Bronchial epithelial cell (primary cell): ENCODE results near the gene SIGLEC9. TPM values are rescaled to one million over a fixed set of nuclear protein-coding genes. Genes with fewer than 3 reads are reported as not detected.

Experiments used
- DNase-seq: peaks from one replicate; pipeline ENCODE4 v3.0.0-alpha.2; 2010; ENCODE audit warnings: low read depth
- FAIRE-seq: peaks from 2 replicates; lab custom pipeline; 2011; peaks lifted over from hg19 to GRCh38; lab: Jason Lieb, UNC
- H3K27me3 ChIP-seq: 2 replicates; pipeline ENCODE4 v1.5.1; 2011; ENCODE audit warnings: low read length; ENCODE audit not compliant: control insufficient read depth, insufficient read depth
- H3K36me3 ChIP-seq: 2 replicates; pipeline ENCODE4 v1.5.1; 2011; ENCODE audit warnings: low read length; ENCODE audit not compliant: control insufficient read depth, insufficient read depth
- H3K4me3 ChIP-seq: 2 replicates; pipeline ENCODE4 v1.5.1; 2011; ENCODE audit warnings: mild to moderate bottlenecking, low read depth, low read length, control low read depth
- total RNA-seq: library from RNA; depleted of rRNA; stranded (reverse); fragments of >200 nt; gene quantifications from 2 replicates; pipeline ENCODE4 v1.2.1, GENCODE V29; 2014
- TF ChIP-seq, protein P1 (sequence below): IDR thresholded peaks from 2 replicates; pipeline ENCODE4 v1.5.1; 2011; ENCODE audit warnings: mild to moderate bottlenecking, moderate library complexity, low read length, control low read depth, inconsistent platforms; ENCODE audit not compliant: insufficient read depth, severe bottlenecking

The SIGLEC9 gene
- total RNA-seq, 1 donor from 2014 or later: not detected

DNA sequence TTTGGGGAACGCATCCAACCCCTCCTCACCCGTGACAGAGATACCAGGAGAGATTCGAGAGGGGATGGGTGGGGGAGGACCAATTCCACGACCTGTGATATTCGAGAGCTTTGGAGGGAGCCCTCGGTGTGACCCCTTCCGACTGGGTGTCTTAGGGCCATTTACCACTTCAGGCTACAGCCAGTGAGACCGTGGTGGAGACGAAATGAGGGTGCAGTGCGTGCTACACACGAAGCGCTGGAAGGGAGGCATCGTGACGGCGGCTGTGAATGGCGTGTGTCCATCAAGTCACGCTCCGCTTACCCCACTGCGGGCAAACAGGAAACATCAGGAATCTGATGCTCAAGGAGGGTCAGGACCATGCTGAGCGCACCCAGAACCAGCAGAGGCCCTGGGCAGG, 26.9 kb upstream of the SIGLEC9 start:
- TF ChIP-seq, protein P1, sequence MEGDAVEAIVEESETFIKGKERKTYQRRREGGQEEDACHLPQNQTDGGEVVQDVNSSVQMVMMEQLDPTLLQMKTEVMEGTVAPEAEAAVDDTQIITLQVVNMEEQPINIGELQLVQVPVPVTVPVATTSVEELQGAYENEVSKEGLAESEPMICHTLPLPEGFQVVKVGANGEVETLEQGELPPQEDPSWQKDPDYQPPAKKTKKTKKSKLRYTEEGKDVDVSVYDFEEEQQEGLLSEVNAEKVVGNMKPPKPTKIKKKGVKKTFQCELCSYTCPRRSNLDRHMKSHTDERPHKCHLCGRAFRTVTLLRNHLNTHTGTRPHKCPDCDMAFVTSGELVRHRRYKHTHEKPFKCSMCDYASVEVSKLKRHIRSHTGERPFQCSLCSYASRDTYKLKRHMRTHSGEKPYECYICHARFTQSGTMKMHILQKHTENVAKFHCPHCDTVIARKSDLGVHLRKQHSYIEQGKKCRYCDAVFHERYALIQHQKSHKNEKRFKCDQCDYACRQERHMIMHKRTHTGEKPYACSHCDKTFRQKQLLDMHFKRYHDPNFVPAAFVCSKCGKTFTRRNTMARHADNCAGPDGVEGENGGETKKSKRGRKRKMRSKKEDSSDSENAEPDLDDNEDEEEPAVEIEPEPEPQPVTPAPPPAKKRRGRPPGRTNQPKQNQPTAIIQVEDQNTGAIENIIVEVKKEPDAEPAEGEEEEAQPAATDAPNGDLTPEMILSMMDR: no peak
- DNase-seq (no peak), FAIRE-seq (no peak)
- H3K4me3 ChIP-seq: no peak overlapping the region
- no peaks in the 10 kb centered on the region for H3K27me3 ChIP-seq
- peaks cover 7% of the 10 kb centered on the region for H3K36me3 ChIP-seq

DNA sequence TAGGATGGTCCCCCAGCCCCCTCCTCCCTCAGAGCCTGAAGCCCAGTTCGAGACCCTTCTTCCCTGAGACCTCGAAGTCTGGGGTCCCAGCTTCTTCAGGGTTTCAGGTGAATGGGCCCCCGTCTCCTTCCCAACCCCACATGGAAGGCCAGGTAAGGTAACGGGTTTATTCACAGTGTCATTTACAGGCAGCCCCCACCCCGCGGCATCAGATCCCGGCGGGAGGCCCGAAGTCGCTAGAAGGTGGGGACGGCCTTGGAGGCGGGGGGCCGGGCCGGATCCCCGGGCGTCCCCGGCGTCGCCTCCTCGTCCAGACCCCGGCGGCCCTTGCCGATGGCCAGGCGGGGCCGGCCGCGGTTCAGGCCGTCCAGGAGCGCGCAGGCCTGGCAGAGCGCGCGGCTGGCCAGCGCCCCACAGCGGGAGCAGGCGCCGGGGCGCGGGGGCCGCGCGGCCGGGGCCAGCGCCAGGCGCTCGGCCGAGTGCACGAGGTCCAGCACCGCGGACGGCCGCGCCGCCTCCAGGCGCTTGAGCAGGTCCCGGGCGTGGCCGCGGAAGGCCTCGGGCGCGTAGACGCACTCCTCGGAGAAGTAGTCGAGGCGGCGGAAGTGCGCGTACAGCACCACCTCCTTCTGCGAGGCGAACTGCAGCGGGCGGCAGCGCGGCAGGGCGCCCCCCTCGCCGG, 26.2 kb upstream of the SIGLEC9 start:
- Histone ChIP-seq H3K27me3 (no peaks in the 10 kb centered on the region), H3K36me3 (peaks cover 7% of the 10 kb centered on the region), H3K4me3 (no peak overlapping the region)
- FAIRE-seq (no peak), DNase-seq (no peak)
- TF ChIP-seq, protein P1: no peak

DNA sequence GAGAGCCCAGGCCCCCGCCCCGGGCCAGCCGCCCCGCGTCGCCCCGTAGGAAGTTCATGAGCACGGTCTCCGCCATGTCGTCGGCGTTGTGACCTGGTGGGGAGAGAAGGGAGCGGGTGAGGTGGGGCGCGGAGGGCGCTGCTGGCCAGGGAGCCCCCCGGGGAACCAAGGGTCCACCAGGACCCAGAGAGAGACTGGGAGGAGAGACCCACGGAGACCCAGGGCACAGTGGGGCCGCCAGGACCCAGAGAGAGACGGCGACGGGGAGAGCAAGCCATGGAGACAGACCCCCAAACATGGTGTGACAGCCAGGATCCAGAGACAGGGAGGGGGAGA, 25.7 kb upstream of the SIGLEC9 start:
- Histone ChIP-seq H3K4me3 (no peak overlapping the region), H3K36me3 (peaks cover 11% of the 10 kb centered on the region), H3K27me3 (no peaks in the 10 kb centered on the region)
- FAIRE-seq: no peak
- DNase-seq: no peak
- TF ChIP-seq, protein P1: no peak

DNA sequence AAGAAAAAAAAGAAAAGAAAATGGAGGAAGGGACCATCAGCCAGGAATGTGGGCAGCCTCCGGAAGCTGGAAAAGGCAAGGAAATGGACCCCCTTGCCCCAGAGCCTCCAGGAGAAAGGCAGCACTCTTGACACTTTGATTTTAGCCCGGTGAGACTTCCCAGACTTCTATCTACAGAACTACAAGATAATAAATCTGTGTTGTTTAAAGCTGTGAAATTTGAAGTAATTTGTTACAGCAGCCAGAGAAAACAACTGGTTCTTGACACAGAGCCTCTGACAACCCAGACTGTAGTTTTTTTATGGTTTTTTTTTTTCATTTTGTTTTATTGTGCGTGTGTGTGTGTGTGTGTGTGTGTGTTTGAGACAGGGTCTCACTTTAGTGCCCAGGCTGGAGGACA, 24.1 kb upstream of the SIGLEC9 start:
- TF ChIP-seq, protein P1: no peak
- H3K27me3 ChIP-seq: no peaks in the 10 kb centered on the region
- no peak overlapping the region for H3K4me3 ChIP-seq
- DNase-seq: no peak
- no peak for FAIRE-seq
- peaks cover 16% of the 10 kb centered on the region for H3K36me3 ChIP-seq

DNA sequence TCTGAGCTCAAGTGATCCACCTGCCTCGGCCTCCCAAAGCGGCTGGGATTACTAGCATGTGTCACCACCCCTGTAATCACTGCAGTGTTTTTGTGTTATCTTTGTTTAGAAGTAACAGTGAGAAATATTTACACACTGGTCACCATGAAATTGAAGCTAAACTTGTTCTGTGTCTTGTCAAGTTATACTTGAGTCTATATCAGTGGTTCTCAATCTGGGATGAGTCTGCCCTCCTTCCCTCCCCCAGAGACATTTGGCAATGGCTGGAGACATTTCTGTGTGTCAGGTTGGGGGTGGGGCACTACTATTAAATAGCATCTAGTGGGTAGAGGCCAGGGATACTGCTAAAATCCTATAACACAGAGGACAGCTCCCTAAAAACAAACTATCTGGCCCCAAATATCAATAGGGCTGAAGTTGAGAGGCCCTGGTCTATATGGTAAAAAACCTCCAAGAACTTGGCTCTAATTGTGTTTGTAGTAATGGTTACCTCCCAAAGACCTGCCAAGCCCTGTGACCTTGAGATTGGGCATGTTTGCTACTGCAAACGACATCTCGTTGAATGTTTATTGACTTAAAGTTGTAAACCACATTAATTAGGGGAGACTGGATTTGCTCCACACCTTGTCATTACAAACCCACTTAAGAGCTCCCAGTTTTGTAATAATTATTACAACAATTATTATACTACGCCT, 23.4 kb upstream of the SIGLEC9 start:
- H3K4me3 ChIP-seq: no peak overlapping the region
- DNase-seq: no peak
- no peaks in the 10 kb centered on the region for H3K27me3 ChIP-seq
- H3K36me3 ChIP-seq: peaks cover 19% of the 10 kb centered on the region
- TF ChIP-seq, protein P1: no peak
- no peak for FAIRE-seq
